Measurements from ENCODE around the gene CDADC1.
"Not testable (repeated sequence)": the region's sequence is repeated elsewhere in the genome, so short reads cannot be mapped to it uniquely, and the experiment has no call there.

The CDADC1 gene

GRCh38 chr13:49315756-49316482, 68.2 kb downstream of the CDADC1 start:
- Histone ChIP-seq H3K36me3 (ENCODE audit: control insufficient read depth, insufficient read depth, low read length) (no peaks in the 10 kb centered on the region), H3K9ac (ENCODE audit: low read depth, low read length) (no peak overlapping the region), H3K27ac (ENCODE audit: low read depth, low read length) (no peak overlapping the region)

GRCh38 chr13:49319551-49319950, 71.8 kb downstream of the CDADC1 start:
- Histone ChIP-seq H3K9me3 (ENCODE audit: control insufficient read depth, insufficient read depth, low read length) (no peaks in the 10 kb centered on the region), H3K9ac (ENCODE audit: low read depth, low read length) (no peak overlapping the region), H3K4me3 (ENCODE audit: low read depth, low read length) (no peak overlapping the region)

More at GRCh38 chr13:49315756-49316482, 68.2 kb downstream of the CDADC1 start:
- Histone ChIP-seq H3K9me3 (ENCODE audit: control insufficient read depth, insufficient read depth, low read length) (no peaks in the 10 kb centered on the region), H3K27me3 (ENCODE audit: control insufficient read depth, insufficient read depth, low read length) (no peaks in the 10 kb centered on the region), H3K4me1 (ENCODE audit: control insufficient read depth, insufficient read depth, low read length) (no peaks in the 10 kb centered on the region), H3K4me3 (ENCODE audit: low read depth, low read length) (no peak overlapping the region)

GRCh38 chr13:49319951-49320350, 72.2 kb downstream of the CDADC1 start:
- H3K27me3 ChIP-seq (ENCODE audit: control insufficient read depth, insufficient read depth, low read length) = no peaks in the 10 kb centered on the region
- H3K9me3 ChIP-seq (ENCODE audit: control insufficient read depth, insufficient read depth, low read length) = no peaks in the 10 kb centered on the region
- H3K4me3 ChIP-seq (ENCODE audit: low read depth, low read length) = no peak overlapping the region
- no peaks in the 10 kb centered on the region for H3K36me3 ChIP-seq (ENCODE audit: control insufficient read depth, insufficient read depth, low read length)
- H3K27ac ChIP-seq (ENCODE audit: low read depth, low read length) = no peak overlapping the region
- H3K4me1 ChIP-seq (ENCODE audit: control insufficient read depth, insufficient read depth, low read length) = no peaks in the 10 kb centered on the region
- no peak overlapping the region for H3K9ac ChIP-seq (ENCODE audit: low read depth, low read length)

More at GRCh38 chr13:49319551-49319950, 71.8 kb downstream of the CDADC1 start:
- Histone ChIP-seq H3K27me3 (ENCODE audit: control insufficient read depth, insufficient read depth, low read length) (no peaks in the 10 kb centered on the region), H3K4me1 (ENCODE audit: control insufficient read depth, insufficient read depth, low read length) (no peaks in the 10 kb centered on the region), H3K27ac (ENCODE audit: low read depth, low read length) (no peak overlapping the region), H3K36me3 (ENCODE audit: control insufficient read depth, insufficient read depth, low read length) (no peaks in the 10 kb centered on the region)

- no peaks in the 10 kb centered on the region for H3K36me3 ChIP-seq (ENCODE audit: control insufficient read depth, insufficient read depth, low read length)
- H3K4me1 ChIP-seq (ENCODE audit: control insufficient read depth, insufficient read depth, low read length) = no peaks in the 10 kb centered on the region
- H3K4me3 ChIP-seq (ENCODE audit: low read depth, low read length) = no peak overlapping the region
- no peak overlapping the region for H3K9ac ChIP-seq (ENCODE audit: low read depth, low read length)
- no peaks in the 10 kb centered on the region for H3K9me3 ChIP-seq (ENCODE audit: control insufficient read depth, insufficient read depth, low read length)
- H3K27me3 ChIP-seq (ENCODE audit: control insufficient read depth, insufficient read depth, low read length) = no peaks in the 10 kb centered on the region
- no peak overlapping the region for H3K27ac ChIP-seq (ENCODE audit: low read depth, low read length)
Measured at GRCh38 chr13:49320975-49321374, 73.2 kb downstream of the CDADC1 start.

- Histone ChIP-seq H3K4me1 (ENCODE audit: control insufficient read depth, insufficient read depth, low read length) (no peaks in the 10 kb centered on the region), H3K27ac (ENCODE audit: low read depth, low read length) (no peak overlapping the region), H3K4me3 (ENCODE audit: low read depth, low read length) (no peak overlapping the region), H3K9me3 (ENCODE audit: control insufficient read depth, insufficient read depth, low read length) (no peaks in the 10 kb centered on the region), H3K27me3 (ENCODE audit: control insufficient read depth, insufficient read depth, low read length) (no peaks in the 10 kb centered on the region), H3K36me3 (ENCODE audit: control insufficient read depth, insufficient read depth, low read length) (no peaks in the 10 kb centered on the region), H3K9ac (ENCODE audit: low read depth, low read length) (no peak overlapping the region)
Measured at GRCh38 chr13:49322702-49323101, 75.0 kb downstream of the CDADC1 start.

- no peaks in the 10 kb centered on the region for H3K27me3 ChIP-seq (ENCODE audit: control insufficient read depth, insufficient read depth, low read length)
- no peak overlapping the region for H3K27ac ChIP-seq (ENCODE audit: low read depth, low read length)
- H3K36me3 ChIP-seq (ENCODE audit: control insufficient read depth, insufficient read depth, low read length) = no peaks in the 10 kb centered on the region
- H3K4me3 ChIP-seq (ENCODE audit: low read depth, low read length) = no peak overlapping the region
- H3K4me1 ChIP-seq (ENCODE audit: control insufficient read depth, insufficient read depth, low read length) = no peaks in the 10 kb centered on the region
- H3K9ac ChIP-seq (ENCODE audit: low read depth, low read length) = no peak overlapping the region
- no peaks in the 10 kb centered on the region for H3K9me3 ChIP-seq (ENCODE audit: control insufficient read depth, insufficient read depth, low read length)
Measured at GRCh38 chr13:49323344-49323743, 75.6 kb downstream of the CDADC1 start.

- H3K9me3 ChIP-seq (ENCODE audit: control insufficient read depth, insufficient read depth, low read length) = no peaks in the 10 kb centered on the region
- H3K36me3 ChIP-seq (ENCODE audit: control insufficient read depth, insufficient read depth, low read length) = no peaks in the 10 kb centered on the region
- H3K4me3 ChIP-seq (ENCODE audit: low read depth, low read length) = no peak overlapping the region
- H3K27ac ChIP-seq (ENCODE audit: low read depth, low read length) = no peak overlapping the region
- no peaks in the 10 kb centered on the region for H3K4me1 ChIP-seq (ENCODE audit: control insufficient read depth, insufficient read depth, low read length)
- H3K27me3 ChIP-seq (ENCODE audit: control insufficient read depth, insufficient read depth, low read length) = no peaks in the 10 kb centered on the region
- H3K9ac ChIP-seq (ENCODE audit: low read depth, low read length) = no peak overlapping the region
Measured at GRCh38 chr13:49326222-49326917, 78.6 kb downstream of the CDADC1 start.

- H3K36me3 ChIP-seq (ENCODE audit: control insufficient read depth, insufficient read depth, low read length); H3K9ac ChIP-seq (ENCODE audit: low read depth, low read length); H3K4me3 ChIP-seq (ENCODE audit: low read depth, low read length); H3K27ac ChIP-seq (ENCODE audit: low read depth, low read length); H3K4me1 ChIP-seq (ENCODE audit: control insufficient read depth, insufficient read depth, low read length); H3K9me3 ChIP-seq (ENCODE audit: control insufficient read depth, insufficient read depth, low read length); H3K27me3 ChIP-seq (ENCODE audit: control insufficient read depth, insufficient read depth, low read length): not testable (repeated sequence)
Measured at GRCh38 chr13:49327145-49327544, 79.4 kb downstream of the CDADC1 start.

- no peaks in the 10 kb centered on the region for H3K9me3 ChIP-seq (ENCODE audit: control insufficient read depth, insufficient read depth, low read length)
- no peak overlapping the region for H3K27ac ChIP-seq (ENCODE audit: low read depth, low read length)
- no peak overlapping the region for H3K4me3 ChIP-seq (ENCODE audit: low read depth, low read length)
- H3K4me1 ChIP-seq (ENCODE audit: control insufficient read depth, insufficient read depth, low read length) = no peaks in the 10 kb centered on the region
- no peaks in the 10 kb centered on the region for H3K36me3 ChIP-seq (ENCODE audit: control insufficient read depth, insufficient read depth, low read length)
- H3K27me3 ChIP-seq (ENCODE audit: control insufficient read depth, insufficient read depth, low read length) = no peaks in the 10 kb centered on the region
- H3K9ac ChIP-seq (ENCODE audit: low read depth, low read length) = no peak overlapping the region
Measured at GRCh38 chr13:49329831-49330545, 82.3 kb downstream of the CDADC1 start.

GRCh38 chr13:49330546-49330864, 82.8 kb downstream of the CDADC1 start:
- H3K27me3 ChIP-seq (ENCODE audit: control insufficient read depth, insufficient read depth, low read length) = no peaks in the 10 kb centered on the region
- no peak overlapping the region for H3K9ac ChIP-seq (ENCODE audit: low read depth, low read length)
- no peaks in the 10 kb centered on the region for H3K9me3 ChIP-seq (ENCODE audit: control insufficient read depth, insufficient read depth, low read length)
- no peaks in the 10 kb centered on the region for H3K36me3 ChIP-seq (ENCODE audit: control insufficient read depth, insufficient read depth, low read length)
- H3K27ac ChIP-seq (ENCODE audit: low read depth, low read length) = no peak overlapping the region
- H3K4me3 ChIP-seq (ENCODE audit: low read depth, low read length) = no peak overlapping the region
- no peaks in the 10 kb centered on the region for H3K4me1 ChIP-seq (ENCODE audit: control insufficient read depth, insufficient read depth, low read length)

- Histone ChIP-seq H3K27me3 (ENCODE audit: control insufficient read depth, insufficient read depth, low read length) (no peaks in the 10 kb centered on the region), H3K9me3 (ENCODE audit: control insufficient read depth, insufficient read depth, low read length) (no peaks in the 10 kb centered on the region), H3K27ac (ENCODE audit: low read depth, low read length) (no peak overlapping the region), H3K9ac (ENCODE audit: low read depth, low read length) (no peak overlapping the region), H3K4me1 (ENCODE audit: control insufficient read depth, insufficient read depth, low read length) (no peaks in the 10 kb centered on the region), H3K36me3 (ENCODE audit: control insufficient read depth, insufficient read depth, low read length) (no peaks in the 10 kb centered on the region), H3K4me3 (ENCODE audit: low read depth, low read length) (no peak overlapping the region)
Measured at GRCh38 chr13:49336655-49337054, 88.9 kb downstream of the CDADC1 start.
